GM23338 (cell line): ENCODE results near the gene GORAB. TPM values are rescaled to one million over a fixed set of nuclear protein-coding genes. Genes with fewer than 3 reads are reported as not detected.
A peak's percentile ranks its signal among the peaks of the same experiment; 100 is the strongest.

Experiments used
- ATAC-seq: fragments of 200-7000 bp; cut with Tn5 transposase; 3 replicates; pipeline ENCODE4 v1.9.1; 2020
- DNase-seq: peaks from one replicate; pipeline ENCODE4 v3.0.0-alpha.2; 2015; ENCODE audit warnings: low spot score
- H2AFZ ChIP-seq: fragments of 200-600 bp; sonication (generic); 2 replicates; pipeline ENCODE4 v1.8.0; 2016; ENCODE audit warnings: antibody characterized with exemption, mild to moderate bottlenecking, moderate library complexity
- H3F3A ChIP-seq: fragments of 200-600 bp; sonication (generic); replicated peaks from 2 replicates; pipeline ENCODE4 v1.8.0; 2017; ENCODE audit warnings: antibody characterized with exemption, mixed run types, low read depth
- H3K27ac ChIP-seq: fragments of 200-600 bp; sonication (generic); 2 replicates; pipeline ENCODE4 v1.6.1; 2016; ENCODE audit warnings: low read depth
- H3K27me3 ChIP-seq: fragments of 200-600 bp; sonication (generic); 2 replicates; pipeline ENCODE4 v1.8.0; 2016; ENCODE audit warnings: mild to moderate bottlenecking, mixed run types, moderate library complexity; ENCODE audit not compliant: insufficient read depth
- H3K36me3 ChIP-seq: fragments of 200-600 bp; sonication (generic); 2 replicates; pipeline ENCODE4 v1.8.0; 2016; ENCODE audit warnings: mild to moderate bottlenecking; ENCODE audit not compliant: insufficient read depth
- H3K4me1 ChIP-seq: fragments of 200-600 bp; sonication (generic); 2 replicates; pipeline ENCODE4 v1.8.0; 2016; ENCODE audit warnings: mild to moderate bottlenecking, moderate library complexity; ENCODE audit not compliant: insufficient read depth
- H3K4me2 ChIP-seq: fragments of 200-600 bp; sonication (generic); 2 replicates; pipeline ENCODE4 v1.7.1; 2017; ENCODE audit warnings: mixed run types
- H3K4me3 ChIP-seq: fragments of 200-600 bp; sonication (generic); 2 replicates; pipeline ENCODE4 v1.6.1; 2016; ENCODE audit warnings: mixed run types
- H3K79me2 ChIP-seq: fragments of 200-600 bp; sonication (generic); replicated peaks from 2 replicates; pipeline ENCODE4 v1.8.0; 2017; ENCODE audit warnings: mild to moderate bottlenecking; ENCODE audit not compliant: insufficient read depth
- H3K9me2 ChIP-seq: fragments of 200-600 bp; sonication (generic); 2 replicates; pipeline ENCODE4 v1.8.0; 2017; ENCODE audit not compliant: insufficient read depth
- H4K20me1 ChIP-seq: fragments of 200-600 bp; sonication (generic); replicated peaks from 2 replicates; pipeline ENCODE4 v1.8.0; 2017; ENCODE audit warnings: mild to moderate bottlenecking; ENCODE audit not compliant: insufficient read depth
- H3K27ac Mint-ChIP-seq: 2 replicates; pipeline ENCODE4 v1.8.0; 2020; ENCODE audit warnings: inconsistent platforms, mild to moderate bottlenecking, moderate library complexity, mixed read lengths
- H3K27me3 Mint-ChIP-seq: 3 replicates; pipeline ENCODE4 v1.8.0; 2022; ENCODE audit warnings: low read depth, mild to moderate bottlenecking, moderate library complexity, mixed read lengths, inconsistent platforms; ENCODE audit not compliant: insufficient read depth, poor library complexity
- H3K36me3 Mint-ChIP-seq: 3 replicates; pipeline ENCODE4 v1.8.0; 2021; ENCODE audit warnings: low read depth, mild to moderate bottlenecking, inconsistent platforms, moderate library complexity, mixed read lengths
- H3K4me1 Mint-ChIP-seq: 3 replicates; pipeline ENCODE4 v1.8.0; 2020; ENCODE audit warnings: mild to moderate bottlenecking, inconsistent platforms, mixed read lengths
- H3K4me3 Mint-ChIP-seq: 3 replicates; pipeline ENCODE4 v1.8.0; 2021; ENCODE audit warnings: moderate library complexity, mild to moderate bottlenecking, inconsistent platforms, mixed read lengths
- H3K9me3 Mint-ChIP-seq: 3 replicates; pipeline ENCODE4 v1.8.0; 2020; ENCODE audit warnings: moderate library complexity, mild to moderate bottlenecking, inconsistent platforms, mixed read lengths
- CTCF ChIP-seq, 2 experiments: fragments of 200-600 bp in 1 of 2; sonication (generic) in 1 of 2; conservative IDR thresholded peaks; 2 replicates each; pipeline versions ENCODE4 v1.5.1 to v1.6.1; 2016 to 2017; ENCODE audit warnings: antibody characterized with exemption in 2 of 2, low read depth in 2 of 2, mild to moderate bottlenecking in 2 of 2, moderate library complexity in 1 of 2
- ETS1 ChIP-seq: IDR thresholded peaks from 2 replicates; pipeline ENCODE4 v1.6.1; 2016; ENCODE audit warnings: antibody characterized with exemption
- NANOG ChIP-seq: IDR thresholded peaks from 2 replicates; pipeline ENCODE4 v1.6.1; 2016; ENCODE audit warnings: antibody characterized with exemption, borderline replicate concordance
- REST ChIP-seq: IDR thresholded peaks from one replicate; pipeline ENCODE4 v1.6.1; 2018; ENCODE audit warnings: antibody characterized with exemption; ENCODE audit not compliant: unreplicated experiment
- STAT1 ChIP-seq: IDR thresholded peaks from one replicate; pipeline ENCODE4 v1.6.1; 2016; ENCODE audit warnings: antibody characterized with exemption; ENCODE audit not compliant: unreplicated experiment
- ZNF114 ChIP-seq: fragments of 250-450 bp; sonication (Bioruptor Pico); IDR thresholded peaks from 2 replicates; pipeline ENCODE4 v1.5.0; 2020; ENCODE audit warnings: mild to moderate bottlenecking, moderate library complexity
- ZNF331 ChIP-seq: fragments of 250-450 bp; sonication (Bioruptor Pico); IDR thresholded peaks from 2 replicates; pipeline ENCODE4 v1.5.0; 2020; ENCODE audit warnings: low read depth, mild to moderate bottlenecking, moderate library complexity
- ZNF462 ChIP-seq: fragments of 250-450 bp; sonication (Bioruptor Pico); IDR thresholded peaks from 2 replicates; pipeline ENCODE4 v1.5.0; 2020; ENCODE audit warnings: mild to moderate bottlenecking, moderate library complexity
- polyA plus RNA-seq: library from polyadenylated mRNA; unstranded; fragments of >200 nt; fragmentation: Nextera tagmentation; extraction: Ambion mirVana; gene quantifications from 2 replicates; pipeline ENCODE4 v1.2.1, GENCODE V29; 2016
- total RNA-seq: library from RNA; depleted of rRNA; stranded (reverse); fragments of >200 nt; shearing (Covaris generic); gene quantifications from 2 replicates; pipeline ENCODE4 v1.2.3, GENCODE V29; 2014

Gene GORAB
- total and polyA plus RNA-seq, 2 experiments from 2014 or later = 10.4 to 21.1 TPM

GRCh38 chr1:170568197-170568596 is 36.2 kb downstream of the GORAB start:
- Histone ChIP-seq H3K4me2 (no peak overlapping the region), H3K4me3 (no peak overlapping the region), H3F3A (no peaks in the 10 kb centered on the region), H3K9me2 (no peaks in the 10 kb centered on the region), H3K27me3 (no peaks in the 10 kb centered on the region), H4K20me1 (no peaks in the 10 kb centered on the region), H3K79me2 (no peaks in the 10 kb centered on the region), H2AFZ (no peak overlapping the region), H3K27ac (no peak overlapping the region), H3K4me1 (peaks cover 18% of the 10 kb centered on the region), H3K36me3 (no peaks in the 10 kb centered on the region)
- Mint-ChIP-seq H3K9me3 (peaks cover 6% of the 10 kb centered on the region; the same call in 1 of the 3 replicates), H3K4me3 (no peak overlapping the region), H3K4me1 (peaks cover 29% of the 10 kb centered on the region), H3K36me3 (peaks cover 3% of the 10 kb centered on the region; the same call in 2 of the 3 replicates), H3K27me3 (no peaks in the 10 kb centered on the region), H3K27ac (no peak overlapping the region)
- ATAC-seq = no peak
- DNase-seq = peak; percentile 41
- TF ChIP-seq REST (no peak), CTCF (conservative IDR thresholded peaks at IDR 0.05; ENCODE audit: low read depth in 2 of 2) (peak in 1 of 2 experiments; percentile 24; a peak in 1 of 4 replicates)

GRCh38 chr1:170576980-170577379 is 45.0 kb downstream of the GORAB start:
- Histone ChIP-seq H3K4me3 (no peak overlapping the region), H3K9me2 (0 out of 2 replicates have a peak, but pooled peaks cover 3% of the 10 kb centered on the region), H3F3A (no peaks in the 10 kb centered on the region), H3K36me3 (no peaks in the 10 kb centered on the region), H3K27me3 (no peaks in the 10 kb centered on the region), H3K4me1 (peaks cover 7% of the 10 kb centered on the region; the same call in 1 of the 2 replicates), H2AFZ (no peak overlapping the region), H3K27ac (no peak overlapping the region), H3K4me2 (no peak overlapping the region), H4K20me1 (no peaks in the 10 kb centered on the region), H3K79me2 (no peaks in the 10 kb centered on the region)
- Mint-ChIP-seq H3K4me1 (peaks cover 27% of the 10 kb centered on the region), H3K4me3 (no peak overlapping the region), H3K27ac (no peak overlapping the region), H3K27me3 (peaks cover 3% of the 10 kb centered on the region), H3K36me3 (no peaks in the 10 kb centered on the region), H3K9me3 (peaks cover 1% of the 10 kb centered on the region; the same call in 1 of the 3 replicates)
- DNase-seq (no peak), ATAC-seq (no peak)
- TF ChIP-seq ETS1 = no peak
- no peak for TF ChIP-seq ZNF462 (CRISPR knock-in tag)
- TF ChIP-seq ZNF114 (CRISPR knock-in tag) = no peak
- no peak for TF ChIP-seq STAT1
- no peak for TF ChIP-seq NANOG
- TF ChIP-seq ZNF331 (CRISPR knock-in tag) = no peak
